ENCODE results near the gene ZAR1.
"Not testable (repeated sequence)": the region's sequence is repeated elsewhere in the genome, so short reads cannot be mapped to it uniquely, and the experiment has no call there.

The ZAR1 gene

DNA sequence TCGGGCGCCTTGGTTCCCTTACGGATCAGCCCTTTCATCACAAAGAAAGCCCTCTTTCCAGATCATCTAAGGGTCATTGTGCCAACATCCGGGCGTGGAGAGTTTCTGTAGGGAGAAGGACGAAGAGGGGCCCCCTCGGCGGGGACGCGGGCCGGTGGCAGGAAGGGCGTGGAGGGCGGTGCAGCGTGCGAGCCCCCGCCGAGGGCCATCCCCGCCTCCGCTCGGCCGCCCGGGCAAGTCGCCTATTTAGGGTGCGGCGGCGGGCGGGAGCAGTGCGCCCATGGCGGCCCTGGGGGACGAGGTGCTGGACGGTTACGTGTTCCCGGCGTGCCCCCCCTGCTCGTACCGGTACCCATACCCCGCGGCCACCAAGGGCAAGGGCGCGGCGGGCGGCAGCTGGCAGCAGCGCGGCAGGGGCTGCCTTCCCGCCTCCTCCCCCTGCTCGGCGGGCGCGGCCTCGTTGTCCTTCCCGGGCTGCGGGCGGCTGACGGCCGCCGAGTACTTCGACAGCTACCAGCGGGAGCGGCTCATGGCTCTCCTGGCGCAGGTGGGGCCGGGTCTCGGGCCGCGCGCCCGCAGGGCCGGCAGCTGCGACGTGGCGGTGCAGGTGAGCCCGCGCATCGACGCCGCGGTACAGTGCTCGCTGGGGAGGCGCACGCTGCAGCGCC, at the start of gene ZAR1:
ZAR1 (plus strand) TSS at position 241 of the 668 bp plus-strand sequence; CDS start at position 281, 40 bp downstream.
- no peak within 1 kb of the TSS for H3K27ac ChIP-seq (ENCODE audit: low read depth, low read length)
- no peak within 1 kb of the TSS for H3K4me3 ChIP-seq (ENCODE audit: insufficient read depth, low read length, poor library complexity, severe bottlenecking)
- H3K9ac ChIP-seq (ENCODE audit: low read length), result no peak within 1 kb of the TSS
- H3K79me2 ChIP-seq (ENCODE audit: insufficient read depth, low read length), result no peaks in the 10 kb centered on the region
- no peak for TF ChIP-seq EZH2phosphoT487 (conservative IDR thresholded peaks at IDR 0.05; ENCODE audit: low read length)
- TF ChIP-seq, protein P1, sequence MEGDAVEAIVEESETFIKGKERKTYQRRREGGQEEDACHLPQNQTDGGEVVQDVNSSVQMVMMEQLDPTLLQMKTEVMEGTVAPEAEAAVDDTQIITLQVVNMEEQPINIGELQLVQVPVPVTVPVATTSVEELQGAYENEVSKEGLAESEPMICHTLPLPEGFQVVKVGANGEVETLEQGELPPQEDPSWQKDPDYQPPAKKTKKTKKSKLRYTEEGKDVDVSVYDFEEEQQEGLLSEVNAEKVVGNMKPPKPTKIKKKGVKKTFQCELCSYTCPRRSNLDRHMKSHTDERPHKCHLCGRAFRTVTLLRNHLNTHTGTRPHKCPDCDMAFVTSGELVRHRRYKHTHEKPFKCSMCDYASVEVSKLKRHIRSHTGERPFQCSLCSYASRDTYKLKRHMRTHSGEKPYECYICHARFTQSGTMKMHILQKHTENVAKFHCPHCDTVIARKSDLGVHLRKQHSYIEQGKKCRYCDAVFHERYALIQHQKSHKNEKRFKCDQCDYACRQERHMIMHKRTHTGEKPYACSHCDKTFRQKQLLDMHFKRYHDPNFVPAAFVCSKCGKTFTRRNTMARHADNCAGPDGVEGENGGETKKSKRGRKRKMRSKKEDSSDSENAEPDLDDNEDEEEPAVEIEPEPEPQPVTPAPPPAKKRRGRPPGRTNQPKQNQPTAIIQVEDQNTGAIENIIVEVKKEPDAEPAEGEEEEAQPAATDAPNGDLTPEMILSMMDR (IDR thresholded peaks at IDR 0.05; ENCODE audit: insufficient read depth, low read length, poor library complexity, severe bottlenecking), result no peak
- H3K4me2 ChIP-seq (ENCODE audit: low read depth, low read length, poor library complexity, severe bottlenecking), result no peak within 1 kb of the TSS
- no peaks in the 10 kb centered on the region for H3K9me2 ChIP-seq (replicated peaks; ENCODE audit: insufficient read depth, low read length)
- H3K36me3 ChIP-seq (ENCODE audit: low read length), result no peaks in the 10 kb centered on the region
- no peaks in the 10 kb centered on the region for H3K9me3 ChIP-seq (ENCODE audit: insufficient read depth, low read length)
- no peak within 1 kb of the TSS for H2AFZ ChIP-seq (ENCODE audit: low read depth, low read length, severe bottlenecking)
- no peaks in the 10 kb centered on the region for H3F3A ChIP-seq (ENCODE audit: insufficient read depth)
- H3K27me3 ChIP-seq (ENCODE audit: low read length), result no peaks in the 10 kb centered on the region
- H4K20me1 ChIP-seq (ENCODE audit: low read depth, low read length), result no peaks in the 10 kb centered on the region

DNA sequence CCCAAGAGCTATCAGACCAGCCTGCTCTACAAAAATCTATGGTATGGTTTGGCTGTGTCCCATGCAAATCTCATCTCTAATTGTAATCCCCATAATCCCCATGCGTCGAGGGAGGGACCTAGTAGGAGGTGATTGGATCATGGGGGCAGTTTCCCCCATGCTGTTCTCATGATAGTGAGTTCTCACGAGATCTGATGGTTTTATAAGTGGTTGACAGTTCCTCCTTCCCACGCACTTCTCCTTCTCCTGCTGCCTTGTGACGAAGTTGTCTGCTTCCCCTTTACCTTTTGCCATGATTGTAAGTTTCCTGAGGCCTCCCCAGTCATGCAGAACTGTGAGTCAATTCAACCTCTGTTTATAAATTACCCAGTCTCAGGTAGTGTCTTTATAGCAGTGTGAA, 49.1 kb upstream of the ZAR1 start:
- not testable (repeated sequence) for H3K27me3 ChIP-seq (ENCODE audit: low read length); H3K36me3 ChIP-seq (ENCODE audit: low read length); H2AFZ ChIP-seq (ENCODE audit: low read depth, low read length, severe bottlenecking); H4K20me1 ChIP-seq (ENCODE audit: low read depth, low read length); H3K4me2 ChIP-seq (ENCODE audit: low read depth, low read length, poor library complexity, severe bottlenecking); H3K9me3 ChIP-seq (ENCODE audit: insufficient read depth, low read length); H3F3A ChIP-seq (ENCODE audit: insufficient read depth); H3K4me3 ChIP-seq (ENCODE audit: insufficient read depth, low read length, poor library complexity, severe bottlenecking); H3K79me2 ChIP-seq (ENCODE audit: insufficient read depth, low read length); H3K9me2 ChIP-seq (replicated peaks; ENCODE audit: insufficient read depth, low read length); H3K9ac ChIP-seq (ENCODE audit: low read length); H3K27ac ChIP-seq (ENCODE audit: low read depth, low read length)

DNA sequence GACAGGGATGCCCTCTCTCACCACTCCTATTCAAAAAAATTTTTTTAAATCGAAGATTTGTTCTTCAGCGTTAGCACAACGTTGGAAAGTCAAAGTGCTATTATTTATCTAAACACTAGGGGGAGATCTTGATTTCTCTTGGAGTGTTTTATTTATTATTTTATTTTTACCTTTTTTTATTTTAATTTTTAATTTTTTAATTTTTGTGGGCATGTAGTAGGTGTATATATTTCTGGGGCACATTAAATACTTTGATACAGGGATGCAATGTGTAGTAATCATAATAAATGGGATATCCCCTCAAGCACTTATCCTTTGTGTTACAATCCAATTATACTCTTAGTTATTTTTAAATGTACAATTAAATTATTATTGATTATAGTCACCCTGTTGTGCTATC, 44.3 kb upstream of the ZAR1 start:
- TF ChIP-seq, protein P1 (IDR thresholded peaks at IDR 0.05; ENCODE audit: insufficient read depth, low read length, poor library complexity, severe bottlenecking), result no peak
- no peak for TF ChIP-seq EZH2phosphoT487 (conservative IDR thresholded peaks at IDR 0.05; ENCODE audit: low read length)
- no peaks in the 10 kb centered on the region for H3K79me2 ChIP-seq (ENCODE audit: insufficient read depth, low read length)
- no peak overlapping the region for H3K27ac ChIP-seq (ENCODE audit: low read depth, low read length)
- H3F3A ChIP-seq (ENCODE audit: insufficient read depth), result no peaks in the 10 kb centered on the region
- no peak overlapping the region for H3K4me2 ChIP-seq (ENCODE audit: low read depth, low read length, poor library complexity, severe bottlenecking)
- no peaks in the 10 kb centered on the region for H3K9me2 ChIP-seq (replicated peaks; ENCODE audit: insufficient read depth, low read length)
- no peaks in the 10 kb centered on the region for H3K36me3 ChIP-seq (ENCODE audit: low read length)
- H4K20me1 ChIP-seq (ENCODE audit: low read depth, low read length), result no peaks in the 10 kb centered on the region
- H2AFZ ChIP-seq (ENCODE audit: low read depth, low read length, severe bottlenecking), result no peak overlapping the region
- H3K4me3 ChIP-seq (ENCODE audit: insufficient read depth, low read length, poor library complexity, severe bottlenecking), result no peak overlapping the region
- H3K9ac ChIP-seq (ENCODE audit: low read length), result no peak overlapping the region
- H3K9me3 ChIP-seq (ENCODE audit: insufficient read depth, low read length), result no peaks in the 10 kb centered on the region
- no peaks in the 10 kb centered on the region for H3K27me3 ChIP-seq (ENCODE audit: low read length)

DNA sequence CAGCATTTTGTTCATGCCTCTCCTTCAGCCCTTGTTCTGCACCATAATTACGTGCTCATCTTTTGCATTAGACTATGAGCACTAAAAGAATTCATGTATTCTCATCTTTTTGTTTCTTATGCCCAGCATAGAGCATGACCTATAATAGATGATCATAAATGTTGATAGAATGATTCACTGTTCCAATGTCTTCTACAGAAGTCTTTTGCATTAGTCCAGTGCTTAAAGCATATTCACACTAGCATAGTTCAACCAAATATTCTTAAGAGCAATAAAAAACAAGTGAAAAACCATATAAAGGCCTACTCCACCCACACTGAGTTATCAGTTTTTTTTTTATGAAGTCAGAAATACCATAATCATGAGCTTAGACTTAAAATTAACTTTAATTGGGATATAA, 43.4 kb upstream of the ZAR1 start:
- no peaks in the 10 kb centered on the region for H3F3A ChIP-seq (ENCODE audit: insufficient read depth)
- H3K9ac ChIP-seq (ENCODE audit: low read length), result no peak overlapping the region
- no peak overlapping the region for H3K4me3 ChIP-seq (ENCODE audit: insufficient read depth, low read length, poor library complexity, severe bottlenecking)
- H3K9me2 ChIP-seq (replicated peaks; ENCODE audit: insufficient read depth, low read length), result no peaks in the 10 kb centered on the region
- no peak overlapping the region for H3K4me2 ChIP-seq (ENCODE audit: low read depth, low read length, poor library complexity, severe bottlenecking)
- H3K36me3 ChIP-seq (ENCODE audit: low read length), result no peaks in the 10 kb centered on the region
- no peaks in the 10 kb centered on the region for H3K27me3 ChIP-seq (ENCODE audit: low read length)
- H4K20me1 ChIP-seq (ENCODE audit: low read depth, low read length), result no peaks in the 10 kb centered on the region
- H3K79me2 ChIP-seq (ENCODE audit: insufficient read depth, low read length), result no peaks in the 10 kb centered on the region
- H3K9me3 ChIP-seq (ENCODE audit: insufficient read depth, low read length), result no peaks in the 10 kb centered on the region
- no peak overlapping the region for H3K27ac ChIP-seq (ENCODE audit: low read depth, low read length)
- H2AFZ ChIP-seq (ENCODE audit: low read depth, low read length, severe bottlenecking), result no peak overlapping the region
- TF ChIP-seq, protein P1 (IDR thresholded peaks at IDR 0.05; ENCODE audit: insufficient read depth, low read length, poor library complexity, severe bottlenecking), result no peak
- no peak for TF ChIP-seq EZH2phosphoT487 (conservative IDR thresholded peaks at IDR 0.05; ENCODE audit: low read length)
